H1 (cell line): Measurements from ENCODE around the gene PROSER2. TPM values are rescaled to one million over a fixed set of nuclear protein-coding genes. Genes with fewer than 3 reads are reported as not detected.

Experiments used
- CTCF ChIA-PET: fragments of 300-600 bp; sonication (Branson Sonifier 250); formaldehyde crosslinking; loops from one replicate; lab custom pipeline; 2021; ENCODE audit not compliant: partially characterized antibody; lab: Charles Lee
- POLR2A ChIA-PET: fragments of 300-600 bp; sonication (Branson Sonifier 250); formaldehyde crosslinking; loops from one replicate; lab custom pipeline; 2021; ENCODE audit warnings: inconsistent platforms; ENCODE audit not compliant: partially characterized antibody; lab: Charles Lee
- DNase-seq, 2 experiments: peaks; one replicate each; pipeline versions ENCODE4 v3.0.0 to v3.0.0-alpha.2; 2010 to 2022; ENCODE audit warnings: low spot score in 2 of 2, low read depth in 1 of 2, mixed read lengths in 1 of 2
- FAIRE-seq: peaks from 2 replicates; lab custom pipeline; 2011; peaks lifted over from hg19 to GRCh38; lab: Jason Lieb, UNC
- H2AFZ ChIP-seq: 2 replicates; pipeline ENCODE4 v1.8.1; 2012; ENCODE audit warnings: low read length, inconsistent platforms
- H2AK5ac ChIP-seq: 2 replicates; pipeline ENCODE4 v1.6.1; 2013; ENCODE audit warnings: low read depth, low read length
- H2BK120ac ChIP-seq: replicated peaks from 2 replicates; pipeline ENCODE3; 2013; ENCODE audit warnings: low read depth, low read length, inconsistent platforms
- H2BK12ac ChIP-seq: 2 replicates; pipeline ENCODE4 v1.6.1; 2013; ENCODE audit warnings: low read depth, low read length
- H2BK15ac ChIP-seq: 2 replicates; pipeline ENCODE4 v1.6.1; 2013; ENCODE audit warnings: low read length
- H2BK20ac ChIP-seq: 2 replicates; pipeline ENCODE4 v1.6.1; 2013; ENCODE audit warnings: low read length
- H2BK5ac ChIP-seq: 2 replicates; pipeline ENCODE4 v1.6.1; 2013; ENCODE audit warnings: low read depth, low read length
- H3K14ac ChIP-seq: 2 replicates; pipeline ENCODE4 v1.6.1; 2013; ENCODE audit warnings: inconsistent platforms; ENCODE audit not compliant: insufficient read length
- H3K18ac ChIP-seq: 2 replicates; pipeline ENCODE4 v1.6.1; 2013; ENCODE audit warnings: low read length; ENCODE audit errors: extremely low read depth
- H3K23ac ChIP-seq: 2 replicates; pipeline ENCODE4 v1.6.1; 2013; ENCODE audit warnings: inconsistent platforms; ENCODE audit not compliant: insufficient read length
- H3K23me2 ChIP-seq: 2 replicates; pipeline ENCODE4 v1.6.1; 2013; ENCODE audit warnings: low read depth, low read length
- H3K27ac ChIP-seq: 2 replicates; pipeline ENCODE4 v1.6.1; 2011; ENCODE audit warnings: low read depth, low read length, inconsistent platforms
- H3K27me3 ChIP-seq, 4 experiments: replicated peaks in 1 of 4; 1 replicate in 1 of 4; 2 replicates in 3 of 4; pipeline versions ENCODE4 v1.6.1 to v1.8.1; 2011 to 2013; ENCODE audit warnings: low read length in 3 of 4, mild to moderate bottlenecking in 3 of 4, inconsistent platforms in 2 of 4, mixed read lengths in 2 of 4, moderate library complexity in 1 of 4; ENCODE audit not compliant: control insufficient read depth in 3 of 4, insufficient read depth in 3 of 4; ENCODE audit errors: extremely low read depth in 1 of 4
- H3K36me3 ChIP-seq, 4 experiments: 2 replicates each; pipeline versions ENCODE4 v1.6.1 to v1.8.1; 2011 to 2013; ENCODE audit warnings: mild to moderate bottlenecking in 4 of 4, low read length in 3 of 4, moderate library complexity in 2 of 4, control low read depth in 1 of 4, inconsistent platforms in 1 of 4; ENCODE audit not compliant: insufficient read depth in 4 of 4, control insufficient read depth in 2 of 4
- H3K4ac ChIP-seq: replicated peaks from 2 replicates; pipeline ENCODE3; 2013; ENCODE audit warnings: low read length, low read depth, mixed read lengths, inconsistent platforms; ENCODE audit not compliant: insufficient read length
- H3K4me1 ChIP-seq, 4 experiments: replicated peaks in 1 of 4; 1 replicate in 1 of 4; 2 replicates in 3 of 4; pipeline versions ENCODE4 v1.6.1 to v1.8.1; 2011 to 2013; ENCODE audit warnings: low read length in 3 of 4, inconsistent platforms in 2 of 4, mixed read lengths in 1 of 4; ENCODE audit not compliant: insufficient read depth in 4 of 4, control insufficient read depth in 3 of 4
- H3K4me2 ChIP-seq, 2 experiments: 2 replicates each; pipeline versions ENCODE4 v1.6.1 to v1.8.1; 2011 to 2013; ENCODE audit warnings: low read depth in 2 of 2, low read length in 2 of 2, control low read depth in 1 of 2, inconsistent platforms in 1 of 2, mild to moderate bottlenecking in 1 of 2; ENCODE audit not compliant: insufficient read depth in 1 of 2
- H3K4me3 ChIP-seq, 4 experiments: fragments of 200-600, 300-600 bp in 1 of 4; sonication (generic), shearing (Covaris generic), sonication (Bioruptor Twin) in 1 of 4; 2 replicates each; pipeline versions ENCODE4 v1.5.1 to v1.8.1; 2011 to 2016; ENCODE audit warnings: low read length in 4 of 4, low read depth in 3 of 4, control low read depth in 2 of 4, inconsistent platforms in 2 of 4, mild to moderate bottlenecking in 2 of 4, mixed read lengths in 1 of 4, moderate library complexity in 1 of 4; ENCODE audit not compliant: insufficient read depth in 2 of 4; ENCODE audit errors: extremely low read depth in 1 of 4
- H3K56ac ChIP-seq: replicated peaks from 2 replicates; pipeline ENCODE3; 2013; ENCODE audit warnings: low read depth, mild to moderate bottlenecking, mixed read lengths, low read length, inconsistent platforms; ENCODE audit not compliant: insufficient read length
- H3K79me1 ChIP-seq: 2 replicates; pipeline ENCODE4 v1.6.1; 2013; ENCODE audit warnings: low read depth, low read length, control low read depth
- H3K79me2 ChIP-seq, 2 experiments: 2 replicates each; pipeline versions ENCODE4 v1.6.1 to v1.8.1; 2012 to 2013; ENCODE audit warnings: low read length in 2 of 2, mild to moderate bottlenecking in 2 of 2, inconsistent platforms in 1 of 2; ENCODE audit not compliant: insufficient read depth in 2 of 2, control insufficient read depth in 1 of 2
- H3K9ac ChIP-seq, 4 experiments: replicated peaks in 1 of 4; 1 replicate in 1 of 4; 2 replicates in 3 of 4; pipeline versions ENCODE4 v1.6.1 to v1.8.1; 2011 to 2013; ENCODE audit warnings: low read depth in 3 of 4, low read length in 3 of 4, control low read depth in 2 of 4, mild to moderate bottlenecking in 2 of 4, moderate library complexity in 2 of 4, inconsistent platforms in 1 of 4; ENCODE audit errors: extremely low read depth in 1 of 4
- H3K9me3 ChIP-seq, 2 experiments: 2 replicates each; pipeline versions ENCODE4 v1.6.1 to v1.8.1; 2012 to 2013; ENCODE audit warnings: mild to moderate bottlenecking in 2 of 2, moderate library complexity in 2 of 2, control low read depth in 1 of 2, inconsistent platforms in 1 of 2, low read depth in 1 of 2, low read length in 1 of 2, mixed read lengths in 1 of 2; ENCODE audit not compliant: insufficient read depth in 2 of 2
- H4K20me1 ChIP-seq, 2 experiments: replicated peaks in 1 of 2; 2 replicates each; pipeline versions ENCODE3 to v1.8.1; 2011 to 2013; ENCODE audit warnings: inconsistent platforms in 2 of 2, low read length in 2 of 2, mild to moderate bottlenecking in 1 of 2; ENCODE audit not compliant: insufficient read depth in 2 of 2, control insufficient read depth in 1 of 2
- H4K5ac ChIP-seq: 2 replicates; pipeline ENCODE4 v1.6.1; 2013; ENCODE audit warnings: low read length, low read depth, mixed read lengths, inconsistent platforms; ENCODE audit not compliant: insufficient read length
- H4K8ac ChIP-seq: 2 replicates; pipeline ENCODE4 v1.8.0; 2013; ENCODE audit warnings: mild to moderate bottlenecking, moderate library complexity, low read length, inconsistent platforms; ENCODE audit not compliant: insufficient read depth; ENCODE audit errors: extremely low read depth
- H4K91ac ChIP-seq: replicated peaks from 2 replicates; pipeline ENCODE3; 2013; ENCODE audit warnings: low read length, mixed read lengths, inconsistent platforms; ENCODE audit not compliant: insufficient read length
- CEBPB ChIP-seq: IDR thresholded peaks from 2 replicates; pipeline ENCODE4 v1.6.1; 2012; ENCODE audit warnings: low read depth, low read length
- EGR1 ChIP-seq: IDR thresholded peaks from 2 replicates; pipeline ENCODE4 v1.6.1; 2011; ENCODE audit warnings: low read depth, low read length, borderline replicate concordance
- NRF1 ChIP-seq: IDR thresholded peaks from 2 replicates; pipeline ENCODE4 v1.6.1; 2011; ENCODE audit warnings: mild to moderate bottlenecking, low read depth, low read length, improper control_type of control experiment
- POLR2A ChIP-seq, 2 experiments: IDR thresholded peaks; 1 replicate in 1 of 2; 2 replicates in 1 of 2; pipeline ENCODE4 v1.6.1; 2011; ENCODE audit warnings: low read depth in 2 of 2, low read length in 2 of 2, mild to moderate bottlenecking in 2 of 2; ENCODE audit errors: control extremely low read depth in 1 of 2
- RAD21 ChIP-seq, 2 experiments: IDR thresholded peaks in 1 of 2; conservative IDR thresholded peaks in 1 of 2; 2 replicates each; pipeline ENCODE4 v1.6.1; 2011; ENCODE audit warnings: low read depth in 2 of 2, low read length in 2 of 2, improper control_type of control experiment in 1 of 2, inconsistent platforms in 1 of 2, mild to moderate bottlenecking in 1 of 2, moderate library complexity in 1 of 2
- RBBP5 ChIP-seq: IDR thresholded peaks from 2 replicates; pipeline ENCODE4 v1.7.1; 2012; ENCODE audit warnings: low read depth, mild to moderate bottlenecking, inconsistent platforms, low read length, moderate library complexity, borderline replicate concordance
- TCF12 ChIP-seq: IDR thresholded peaks from 2 replicates; pipeline ENCODE4 v1.6.1; 2011; ENCODE audit warnings: low read depth, mild to moderate bottlenecking, low read length
- TEAD4 ChIP-seq: IDR thresholded peaks from 2 replicates; pipeline ENCODE4 v1.6.1; 2012; ENCODE audit warnings: low read depth, low read length, inconsistent platforms, mixed read lengths
- YY1 ChIP-seq: IDR thresholded peaks from 2 replicates; pipeline ENCODE4 v1.6.1; 2011; ENCODE audit warnings: low read depth, mild to moderate bottlenecking, low read length
- WGBS, 2 experiments: shearing (Covaris generic) in 1 of 2; methylation state at CpG; one replicate each; pipeline versions ENCODE4 v1.1.6 to v1.1.7; 2013 to 2015; ENCODE audit warnings: low lambda C conversion rate in 2 of 2, mixed read lengths in 2 of 2, inconsistent platforms in 1 of 2, low coverage in 1 of 2, missing lambda C conversion rate in 1 of 2; ENCODE audit not compliant: insufficient replicate concordance in 2 of 2, insufficient coverage in 1 of 2, insufficient read length in 1 of 2; ENCODE audit errors: extremely low coverage in 1 of 2, missing lambda C conversion rate in 1 of 2; 5-methylcytosine and 5-hydroxymethylcytosine counted together
- polyA plus RNA-seq, 7 experiments: library from polyadenylated mRNA; depleted of rRNA in 3 of 7; stranded (reverse) in 5 of 7; unstranded in 2 of 7; fragments of >200 nt in 5 of 7; fragments of 200-250 nt in 2 of 7; gene quantifications; 1 replicate in 5 of 7; 2 replicates in 1 of 7; 4 replicates in 1 of 7; pipeline versions ENCODE4 v1.2.1 to v1.2.3, GENCODE V29; 2011 to 2013; ENCODE audit warnings: missing spikeins in 2 of 7, mixed read lengths in 2 of 7
- total RNA-seq: library from RNA; stranded (reverse); fragmentation: NEBNext Ultra II Directional; extraction: Animal tissue kit (Norgen Biotek cat#: 25700); gene quantifications from 2 replicates; pipeline ENCODE4 v1.2.1, GENCODE V29; 2021
- TF ChIP-seq, protein P1 (sequence below): IDR thresholded peaks from 2 replicates; pipeline ENCODE4 v1.6.1; 2012; ENCODE audit warnings: low read length, inconsistent platforms
- TF ChIP-seq, protein P2 (sequence below), 3 experiments: IDR thresholded peaks; 1 replicate in 2 of 3; 2 replicates in 1 of 3; pipeline versions ENCODE4 v1.5.1 to v1.6.1; 2011; ENCODE audit warnings: low read length in 3 of 3, mild to moderate bottlenecking in 3 of 3, inconsistent platforms in 2 of 3, low read depth in 1 of 3, moderate library complexity in 1 of 3; ENCODE audit not compliant: insufficient read depth in 1 of 3; ENCODE audit errors: control extremely low read depth in 1 of 3

The PROSER2 gene
- total and polyA plus RNA-seq, 2 of the 8 experiments (the other 6 are each of a cell fraction or from before 2014, with no cell fraction given) = 3.9 to 13.7 TPM

GRCh38 chr10:11835061-11835460, 11.9 kb downstream of the PROSER2 start:
- no peaks in the 10 kb centered on the region for H4K20me1 ChIP-seq
- H3K79me1 ChIP-seq = no peaks in the 10 kb centered on the region
- no peak overlapping the region for H3K23ac ChIP-seq
- no peaks in the 10 kb centered on the region for H3K9me3 ChIP-seq
- H3K4ac ChIP-seq = no peak overlapping the region
- H3K56ac ChIP-seq = no peak overlapping the region
- ChIA-PET POLR2A (no interaction called here), CTCF (no interaction called here)
- H3K4me3 ChIP-seq = no peak overlapping the region
- no peak overlapping the region for H2BK15ac ChIP-seq
- H3K4me2 ChIP-seq = no peak overlapping the region
- H2BK20ac ChIP-seq = no peak overlapping the region
- H2BK12ac ChIP-seq = no peak overlapping the region
- no peak overlapping the region for H4K5ac ChIP-seq
- no peak overlapping the region for H3K27ac ChIP-seq
- H3K36me3 ChIP-seq = no peaks in the 10 kb centered on the region
- 84% methylated on average over 6 of the region's 6 CpGs; no CpG with 5 or more reads in 1 of the 2 experiments for WGBS, 2 experiments
- TF ChIP-seq EGR1 (no peak), NRF1 (no peak), TCF12 (no peak), YY1 (no peak), CEBPB (no peak), RAD21 (IDR thresholded peaks at IDR 0.05 in 1 of 2, conservative IDR thresholded peaks at IDR 0.05 in 1 of 2; ENCODE audit: low read depth in 2 of 2, low read length in 2 of 2) (no peak), RBBP5 (no peak), POLR2A (IDR thresholded peaks at IDR 0.05; ENCODE audit: control extremely low read depth in 1 of 2, low read depth in 2 of 2, low read length in 2 of 2) (no peak), TEAD4 (no peak)
- TF ChIP-seq, protein P1, sequence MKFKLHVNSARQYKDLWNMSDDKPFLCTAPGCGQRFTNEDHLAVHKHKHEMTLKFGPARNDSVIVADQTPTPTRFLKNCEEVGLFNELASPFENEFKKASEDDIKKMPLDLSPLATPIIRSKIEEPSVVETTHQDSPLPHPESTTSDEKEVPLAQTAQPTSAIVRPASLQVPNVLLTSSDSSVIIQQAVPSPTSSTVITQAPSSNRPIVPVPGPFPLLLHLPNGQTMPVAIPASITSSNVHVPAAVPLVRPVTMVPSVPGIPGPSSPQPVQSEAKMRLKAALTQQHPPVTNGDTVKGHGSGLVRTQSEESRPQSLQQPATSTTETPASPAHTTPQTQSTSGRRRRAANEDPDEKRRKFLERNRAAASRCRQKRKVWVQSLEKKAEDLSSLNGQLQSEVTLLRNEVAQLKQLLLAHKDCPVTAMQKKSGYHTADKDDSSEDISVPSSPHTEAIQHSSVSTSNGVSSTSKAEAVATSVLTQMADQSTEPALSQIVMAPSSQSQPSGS = no peak
- TF ChIP-seq, protein P2, sequence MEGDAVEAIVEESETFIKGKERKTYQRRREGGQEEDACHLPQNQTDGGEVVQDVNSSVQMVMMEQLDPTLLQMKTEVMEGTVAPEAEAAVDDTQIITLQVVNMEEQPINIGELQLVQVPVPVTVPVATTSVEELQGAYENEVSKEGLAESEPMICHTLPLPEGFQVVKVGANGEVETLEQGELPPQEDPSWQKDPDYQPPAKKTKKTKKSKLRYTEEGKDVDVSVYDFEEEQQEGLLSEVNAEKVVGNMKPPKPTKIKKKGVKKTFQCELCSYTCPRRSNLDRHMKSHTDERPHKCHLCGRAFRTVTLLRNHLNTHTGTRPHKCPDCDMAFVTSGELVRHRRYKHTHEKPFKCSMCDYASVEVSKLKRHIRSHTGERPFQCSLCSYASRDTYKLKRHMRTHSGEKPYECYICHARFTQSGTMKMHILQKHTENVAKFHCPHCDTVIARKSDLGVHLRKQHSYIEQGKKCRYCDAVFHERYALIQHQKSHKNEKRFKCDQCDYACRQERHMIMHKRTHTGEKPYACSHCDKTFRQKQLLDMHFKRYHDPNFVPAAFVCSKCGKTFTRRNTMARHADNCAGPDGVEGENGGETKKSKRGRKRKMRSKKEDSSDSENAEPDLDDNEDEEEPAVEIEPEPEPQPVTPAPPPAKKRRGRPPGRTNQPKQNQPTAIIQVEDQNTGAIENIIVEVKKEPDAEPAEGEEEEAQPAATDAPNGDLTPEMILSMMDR (IDR thresholded peaks at IDR 0.05; ENCODE audit: control extremely low read depth in 1 of 3, insufficient read depth in 1 of 3, low read depth in 1 of 3, low read length in 3 of 3) = no peak
- DNase-seq = no peak
- no peak for FAIRE-seq
- H3K79me2 ChIP-seq = peaks cover 0 to 1% of the 10 kb centered on the region in 2 experiments; a peak in 1 of 4 replicates
- no peak overlapping the region for H4K8ac ChIP-seq
- H3K9ac ChIP-seq = no peak overlapping the region
- H3K23me2 ChIP-seq = no peaks in the 10 kb centered on the region
- H3K27me3 ChIP-seq = no peaks in the 10 kb centered on the region
- H3K4me1 ChIP-seq = peaks cover 0 to 5% (median 2%) of the 10 kb centered on the region in 4 experiments; a peak in 3 of 7 replicates
- H4K91ac ChIP-seq = no peak overlapping the region
- H2AK5ac ChIP-seq = no peak overlapping the region
- no peak overlapping the region for H2AFZ ChIP-seq
- H3K18ac ChIP-seq = no peak overlapping the region
- H2BK5ac ChIP-seq = no peak overlapping the region
- H3K14ac ChIP-seq = no peak overlapping the region
- no peak overlapping the region for H2BK120ac ChIP-seq
